IPS DF 6.9 (cell line): ENCODE results near the gene TRIM10.
A peak's percentile ranks its signal among the peaks of the same experiment; 100 is the strongest.
"Not testable (repeated sequence)": the region's sequence is repeated elsewhere in the genome, so short reads cannot be mapped to it uniquely, and the experiment has no call there.

Source experiments
- DNase-seq: peaks from one replicate; pipeline ENCODE4 v3.0.0-alpha.2; 2013; ENCODE audit warnings: low read depth, low spot score
- H3K27ac ChIP-seq: one replicate; pipeline ENCODE4 v1.5.1; 2013; ENCODE audit warnings: low read length, control low read depth
- H3K27me3 ChIP-seq: 2 replicates; pipeline ENCODE4 v1.6.1; 2013; ENCODE audit warnings: mild to moderate bottlenecking, low read length; ENCODE audit not compliant: control insufficient read depth, insufficient read depth
- H3K36me3 ChIP-seq: 2 replicates; pipeline ENCODE4 v1.6.1; 2013; ENCODE audit warnings: low read length; ENCODE audit not compliant: control insufficient read depth, insufficient read depth
- H3K4me1 ChIP-seq: 2 replicates; pipeline ENCODE4 v1.6.1; 2013; ENCODE audit warnings: low read length; ENCODE audit not compliant: control insufficient read depth, insufficient read depth
- H3K4me3 ChIP-seq: 2 replicates; pipeline ENCODE4 v1.5.1; 2013; ENCODE audit warnings: mild to moderate bottlenecking, low read length
- H3K9me3 ChIP-seq: 2 replicates; pipeline ENCODE4 v1.6.1; 2013; ENCODE audit warnings: low read length, inconsistent platforms; ENCODE audit not compliant: control insufficient read depth, insufficient read depth
- WGBS: extraction: QIAGEN DNeasy Blood & Tissue Kit; methylation state at CpG from one replicate; pipeline ENCODE4 v1.1.7; 2013; ENCODE audit warnings: mixed read lengths, missing lambda C conversion rate; ENCODE audit not compliant: insufficient read length, insufficient coverage; 5-methylcytosine and 5-hydroxymethylcytosine counted together

TRIM10 gene

GRCh38 chr6:30171677-30172471, 10.9 kb upstream of the TRIM10 start:
- no CpG with 5 or more reads among the region's 62 CpGs for WGBS
- peaks cover 11% of the 10 kb centered on the region; the same call in 1 of the 2 replicates for H3K27me3 ChIP-seq
- DNase-seq = no peak

GRCh38 chr6:30169658-30170614, 8.9 kb upstream of the TRIM10 start:
- Histone ChIP-seq H3K4me1 (no peaks in the 10 kb centered on the region), H3K27me3 (peaks cover 11% of the 10 kb centered on the region; the same call in 1 of the 2 replicates), H3K27ac (no peak overlapping the region), H3K36me3 (no peaks in the 10 kb centered on the region), H3K4me3 (no peak overlapping the region), H3K9me3 (no peaks in the 10 kb centered on the region)
- no CpG with 5 or more reads among the region's 7 CpGs for WGBS
- DNase-seq = peak; percentile 50

More at GRCh38 chr6:30171677-30172471, 10.9 kb upstream of the TRIM10 start:
- Histone ChIP-seq H3K9me3 (no peaks in the 10 kb centered on the region), H3K4me3 (peak overlapping the region; percentile 14; the same call in 1 of the 2 replicates), H3K27ac (no peak overlapping the region), H3K4me1 (no peaks in the 10 kb centered on the region), H3K36me3 (no peaks in the 10 kb centered on the region)

GRCh38 chr6:30168741-30169140, 7.7 kb upstream of the TRIM10 start:
- Histone ChIP-seq H3K4me3 (no peak overlapping the region), H3K4me1 (no peaks in the 10 kb centered on the region), H3K9me3 (no peaks in the 10 kb centered on the region), H3K27me3 (peaks cover 11% of the 10 kb centered on the region; the same call in 1 of the 2 replicates), H3K27ac (no peak overlapping the region), H3K36me3 (no peaks in the 10 kb centered on the region)
- no CpG with 5 or more reads among the region's 1 CpG for WGBS
- no peak for DNase-seq

- no peaks in the 10 kb centered on the region for H3K4me1 ChIP-seq
- no peaks in the 10 kb centered on the region for H3K36me3 ChIP-seq
- no peak overlapping the region for H3K4me3 ChIP-seq
- DNase-seq = no peak
- peaks cover 1% of the 10 kb centered on the region; the same call in 1 of the 2 replicates for H3K27me3 ChIP-seq
- no CpG with 5 or more reads among the region's 6 CpGs for WGBS
- H3K27ac ChIP-seq = no peak overlapping the region
- no peaks in the 10 kb centered on the region for H3K9me3 ChIP-seq
Observed at GRCh38 chr6:30167101-30167500, 6.1 kb upstream of the TRIM10 start.

- WGBS = no CpG with 5 or more reads among the region's 1 CpG
- not testable (repeated sequence) for H3K4me1 ChIP-seq, H3K4me3 ChIP-seq, H3K27me3 ChIP-seq, DNase-seq, H3K27ac ChIP-seq, H3K36me3 ChIP-seq, H3K9me3 ChIP-seq
Observed at GRCh38 chr6:30165238-30165637, 4.2 kb upstream of the TRIM10 start.

GRCh38 chr6:30164714-30165113, 3.7 kb upstream of the TRIM10 start:
- no peaks in the 10 kb centered on the region for H3K4me1 ChIP-seq
- no peaks in the 10 kb centered on the region for H3K27me3 ChIP-seq
- no CpG with 5 or more reads among the region's 4 CpGs for WGBS
- no peak for DNase-seq
- no peak overlapping the region for H3K4me3 ChIP-seq
- no peak overlapping the region for H3K27ac ChIP-seq
- no peaks in the 10 kb centered on the region for H3K9me3 ChIP-seq
- no peaks in the 10 kb centered on the region for H3K36me3 ChIP-seq

- no peaks in the 10 kb centered on the region for H3K36me3 ChIP-seq
- no peaks in the 10 kb centered on the region for H3K4me1 ChIP-seq
- H3K27ac ChIP-seq = no peak overlapping the region
- H3K27me3 ChIP-seq = no peaks in the 10 kb centered on the region
- no peak for DNase-seq
- WGBS = no CpG with 5 or more reads among the region's 16 CpGs
- H3K9me3 ChIP-seq = no peaks in the 10 kb centered on the region
- no peak overlapping the region for H3K4me3 ChIP-seq
Observed at GRCh38 chr6:30163918-30164654, 3.1 kb upstream of the TRIM10 start.

- no peaks in the 10 kb centered on the region for H3K27me3 ChIP-seq
- no peaks in the 10 kb centered on the region for H3K9me3 ChIP-seq
- no CpG with 5 or more reads among the region's 31 CpGs for WGBS
- DNase-seq = no peak
- no peak within 1 kb of the TSS for H3K27ac ChIP-seq
- no peaks in the 10 kb centered on the region for H3K36me3 ChIP-seq
- H3K4me3 ChIP-seq = no peak within 1 kb of the TSS
- no peaks in the 10 kb centered on the region for H3K4me1 ChIP-seq
Observed at GRCh38 chr6:30163090-30163917, 2.3 kb upstream of the TRIM10 start, which contains the start of gene TRIM15. TRIM15 (plus strand) TSS chr6:30163546; CDS start chr6:30163685, 139 bp downstream.

- Histone ChIP-seq H3K27me3 (no peaks in the 10 kb centered on the region), H3K4me1 (no peaks in the 10 kb centered on the region), H3K9me3 (no peaks in the 10 kb centered on the region), H3K27ac (no peak overlapping the region), H3K36me3 (no peaks in the 10 kb centered on the region), H3K4me3 (no peak overlapping the region)
- no peak for DNase-seq
- WGBS = no CpG with 5 or more reads among the region's 12 CpGs
Observed at GRCh38 chr6:30162265-30163089, 1.5 kb upstream of the TRIM10 start.
